ENCODE measurements around the gene FAM83F.

DNA sequence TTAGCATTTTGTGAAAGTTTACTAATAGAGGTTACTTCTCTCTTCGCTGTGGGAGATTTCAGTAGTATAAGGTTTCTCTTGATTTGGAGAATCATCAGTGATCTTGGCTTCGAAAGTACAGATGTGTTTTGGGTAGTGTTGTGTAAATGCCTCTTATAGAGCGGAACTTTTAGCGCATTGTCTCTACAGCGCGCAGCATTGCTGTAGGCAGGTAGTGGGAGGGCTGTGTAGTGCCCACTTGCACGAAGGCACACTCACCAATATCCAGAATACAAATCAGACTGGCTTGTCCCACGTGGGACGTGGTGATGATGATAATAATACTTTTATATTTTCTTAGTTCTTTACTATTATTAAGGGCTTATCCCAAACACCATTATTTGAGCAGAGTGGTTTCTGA is 51.4 kb downstream of the FAM83F start:
- TF ChIP-seq CTCF (conservative IDR thresholded peaks at IDR 0.05) = no peak
- TF ChIP-seq EZH2 (IDR thresholded peaks at IDR 0.05; ENCODE audit: low read depth) = no peak
